Parathyroid adenoma (tissue), 2 donors: ENCODE results near the gene CNTF.

Experiments used
- H2AFZ ChIP-seq: fragments of 300-600 bp; sonication (generic); one replicate; pipeline ENCODE4 v1.7.0; 2017; ENCODE audit warnings: antibody characterized with exemption, mild to moderate bottlenecking
- H3K27ac ChIP-seq: fragments of 300-600 bp; sonication (generic); one replicate; pipeline ENCODE4 v1.7.0; 2017
- H3K27me3 ChIP-seq: fragments of 300-600 bp; sonication (generic); one replicate; pipeline ENCODE4 v1.7.0; 2017; ENCODE audit warnings: low read length; ENCODE audit not compliant: control insufficient read depth, insufficient read depth
- H3K36me3 ChIP-seq: fragments of 300-600 bp; sonication (generic); one replicate; pipeline ENCODE4 v1.7.0; 2017; ENCODE audit warnings: low read length; ENCODE audit not compliant: control insufficient read depth, insufficient read depth
- H3K4me1 ChIP-seq: fragments of 300-600 bp; sonication (generic); one replicate; pipeline ENCODE4 v1.7.0; 2017; ENCODE audit warnings: control low read depth
- H3K4me2 ChIP-seq: fragments of 300-600 bp; sonication (generic); one replicate; pipeline ENCODE4 v1.7.0; 2017; ENCODE audit warnings: low read length
- H3K4me3 ChIP-seq: fragments of 300-600 bp; sonication (generic); one replicate; pipeline ENCODE4 v1.7.0; 2017; ENCODE audit warnings: low read depth, low read length
- H3K79me2 ChIP-seq: fragments of 300-600 bp; sonication (generic); one replicate; pipeline ENCODE4 v1.7.0; 2017; ENCODE audit warnings: control low read depth
- H3K9ac ChIP-seq: fragments of 300-600 bp; sonication (generic); one replicate; pipeline ENCODE4 v1.7.0; 2017; ENCODE audit warnings: mild to moderate bottlenecking
- H3K9me3 ChIP-seq: fragments of 300-600 bp; sonication (generic); one replicate; pipeline ENCODE4 v1.7.0; 2017; ENCODE audit warnings: low read length; ENCODE audit not compliant: control insufficient read depth
- TF ChIP-seq, protein P1 (sequence below): fragments of 300-600 bp; sonication (generic); IDR thresholded peaks from one replicate; pipeline ENCODE4 v1.7.0; 2017; ENCODE audit warnings: antibody characterized with exemption, mild to moderate bottlenecking
- donor health status: primary hyperparathyroidism.

Gene CNTF

DNA sequence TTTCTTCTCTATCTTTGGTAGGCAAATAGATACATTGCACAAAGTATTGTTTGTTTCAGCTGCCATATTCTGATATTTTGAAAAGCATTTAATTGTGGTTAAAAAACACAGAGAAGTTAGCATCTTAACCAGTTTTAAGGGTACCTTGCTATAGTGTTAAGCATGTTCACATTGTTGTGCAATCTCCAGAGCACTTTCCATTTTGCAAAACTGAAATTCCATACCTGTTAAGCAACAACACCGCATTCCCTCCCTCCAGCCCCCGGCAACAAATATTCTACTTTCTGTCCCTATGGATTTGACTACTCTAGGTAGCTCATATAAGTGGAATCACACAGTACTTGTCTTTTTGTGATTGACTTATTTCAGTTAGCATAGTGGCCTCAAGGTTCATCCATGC, 33.9 kb downstream of the CNTF start:
- Histone ChIP-seq H3K9ac (no peak overlapping the region), H3K27me3 (no peaks in the 10 kb centered on the region), H3K36me3 (no peaks in the 10 kb centered on the region), H3K9me3 (no peaks in the 10 kb centered on the region), H3K27ac (no peak overlapping the region), H3K4me2 (no peak overlapping the region), H3K79me2 (no peaks in the 10 kb centered on the region), H3K4me3 (no peak overlapping the region), H2AFZ (no peak overlapping the region), H3K4me1 (no peaks in the 10 kb centered on the region)
- TF ChIP-seq, protein P1, sequence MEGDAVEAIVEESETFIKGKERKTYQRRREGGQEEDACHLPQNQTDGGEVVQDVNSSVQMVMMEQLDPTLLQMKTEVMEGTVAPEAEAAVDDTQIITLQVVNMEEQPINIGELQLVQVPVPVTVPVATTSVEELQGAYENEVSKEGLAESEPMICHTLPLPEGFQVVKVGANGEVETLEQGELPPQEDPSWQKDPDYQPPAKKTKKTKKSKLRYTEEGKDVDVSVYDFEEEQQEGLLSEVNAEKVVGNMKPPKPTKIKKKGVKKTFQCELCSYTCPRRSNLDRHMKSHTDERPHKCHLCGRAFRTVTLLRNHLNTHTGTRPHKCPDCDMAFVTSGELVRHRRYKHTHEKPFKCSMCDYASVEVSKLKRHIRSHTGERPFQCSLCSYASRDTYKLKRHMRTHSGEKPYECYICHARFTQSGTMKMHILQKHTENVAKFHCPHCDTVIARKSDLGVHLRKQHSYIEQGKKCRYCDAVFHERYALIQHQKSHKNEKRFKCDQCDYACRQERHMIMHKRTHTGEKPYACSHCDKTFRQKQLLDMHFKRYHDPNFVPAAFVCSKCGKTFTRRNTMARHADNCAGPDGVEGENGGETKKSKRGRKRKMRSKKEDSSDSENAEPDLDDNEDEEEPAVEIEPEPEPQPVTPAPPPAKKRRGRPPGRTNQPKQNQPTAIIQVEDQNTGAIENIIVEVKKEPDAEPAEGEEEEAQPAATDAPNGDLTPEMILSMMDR, result no peak

DNA sequence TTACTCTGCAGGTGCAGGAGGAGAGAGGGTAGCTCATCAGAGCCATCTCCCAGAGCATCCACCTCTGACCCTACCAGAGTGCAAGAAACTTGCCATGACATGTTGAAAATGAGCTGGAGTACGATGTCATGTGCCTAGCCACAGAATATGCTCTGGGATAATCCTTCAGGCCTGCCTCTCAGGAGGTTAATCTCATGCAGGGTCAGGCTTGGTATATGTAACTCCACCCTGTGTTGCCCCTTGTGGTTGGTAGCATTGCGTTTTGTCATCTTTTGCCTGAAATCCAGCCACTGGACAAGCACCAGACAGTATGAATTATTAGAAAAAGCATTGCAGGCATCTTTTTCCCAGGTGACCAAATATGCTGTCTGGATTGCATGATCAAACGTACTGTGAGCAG, 36.2 kb downstream of the CNTF start:
- no peaks in the 10 kb centered on the region for H3K9me3 ChIP-seq
- no peaks in the 10 kb centered on the region for H3K79me2 ChIP-seq
- no peak overlapping the region for H3K27ac ChIP-seq
- H3K4me3 ChIP-seq, result no peak overlapping the region
- no peaks in the 10 kb centered on the region for H3K4me1 ChIP-seq
- H3K4me2 ChIP-seq, result no peak overlapping the region
- TF ChIP-seq, protein P1, result no peak
- H3K27me3 ChIP-seq, result no peaks in the 10 kb centered on the region
- no peak overlapping the region for H2AFZ ChIP-seq
- no peak overlapping the region for H3K9ac ChIP-seq
- no peaks in the 10 kb centered on the region for H3K36me3 ChIP-seq

DNA sequence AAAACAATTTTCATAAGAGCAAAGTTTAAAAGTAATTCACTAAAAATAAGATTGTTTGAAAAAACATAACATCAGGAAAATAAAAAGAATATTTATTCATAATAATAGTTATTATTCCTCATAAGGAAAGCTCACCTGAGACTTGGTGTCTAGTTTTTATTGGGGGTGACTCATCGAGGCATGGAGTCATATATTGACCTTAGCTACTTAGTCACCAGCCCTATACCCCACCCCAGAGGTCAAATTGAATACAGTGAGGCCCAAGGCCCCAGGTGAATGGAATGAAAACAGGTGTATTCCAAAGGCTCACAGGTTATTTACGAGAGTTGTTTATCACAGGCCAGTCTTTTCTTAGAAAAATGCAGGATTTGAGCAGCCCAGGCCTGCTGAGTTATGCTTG, 36.9 kb downstream of the CNTF start:
- Histone ChIP-seq H3K4me3 (no peak overlapping the region), H3K36me3 (no peaks in the 10 kb centered on the region), H3K4me1 (no peaks in the 10 kb centered on the region), H2AFZ (no peak overlapping the region), H3K4me2 (no peak overlapping the region), H3K9ac (no peak overlapping the region), H3K79me2 (no peaks in the 10 kb centered on the region), H3K27ac (no peak overlapping the region), H3K27me3 (no peaks in the 10 kb centered on the region), H3K9me3 (no peaks in the 10 kb centered on the region)
- TF ChIP-seq, protein P1, result no peak

DNA sequence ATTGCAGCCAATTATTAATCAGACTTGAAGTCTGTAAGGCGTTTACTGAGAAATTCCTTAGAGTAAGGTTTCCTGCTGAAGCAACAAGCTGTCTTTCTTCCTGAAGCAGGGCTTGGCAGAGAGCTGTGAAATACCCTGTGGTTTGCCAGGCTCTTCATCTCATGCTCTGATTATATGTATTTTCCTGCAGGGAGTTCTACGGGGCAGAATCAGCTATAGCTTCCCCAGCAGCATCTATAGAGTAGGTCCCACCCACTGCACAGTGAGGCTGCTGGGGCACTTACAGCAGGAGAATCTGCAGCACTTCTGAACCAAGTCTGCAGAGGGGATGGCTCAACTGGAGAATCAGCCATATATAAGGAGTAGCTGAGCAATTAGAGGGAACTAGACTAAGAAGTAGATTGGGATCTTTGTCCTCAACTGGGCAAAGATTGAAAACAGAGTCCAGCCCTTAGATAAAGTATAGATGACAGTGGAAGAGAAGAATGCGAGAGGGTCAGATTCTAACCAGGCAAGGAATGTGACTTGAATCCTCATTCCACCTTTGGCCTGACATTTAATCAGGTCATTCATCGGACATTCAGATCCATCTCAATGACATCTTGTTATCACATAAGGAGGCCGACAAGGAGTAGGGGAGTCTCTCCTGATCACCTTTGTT, 37.6 kb downstream of the CNTF start:
- H3K9me3 ChIP-seq, result no peaks in the 10 kb centered on the region
- no peak overlapping the region for H3K4me2 ChIP-seq
- no peak overlapping the region for H3K27ac ChIP-seq
- no peaks in the 10 kb centered on the region for H3K27me3 ChIP-seq
- TF ChIP-seq, protein P1, result no peak
- H3K9ac ChIP-seq, result no peak overlapping the region
- H3K79me2 ChIP-seq, result no peaks in the 10 kb centered on the region
- H3K36me3 ChIP-seq, result no peaks in the 10 kb centered on the region
- no peak overlapping the region for H3K4me3 ChIP-seq
- H3K4me1 ChIP-seq, result no peaks in the 10 kb centered on the region
- no peak overlapping the region for H2AFZ ChIP-seq

DNA sequence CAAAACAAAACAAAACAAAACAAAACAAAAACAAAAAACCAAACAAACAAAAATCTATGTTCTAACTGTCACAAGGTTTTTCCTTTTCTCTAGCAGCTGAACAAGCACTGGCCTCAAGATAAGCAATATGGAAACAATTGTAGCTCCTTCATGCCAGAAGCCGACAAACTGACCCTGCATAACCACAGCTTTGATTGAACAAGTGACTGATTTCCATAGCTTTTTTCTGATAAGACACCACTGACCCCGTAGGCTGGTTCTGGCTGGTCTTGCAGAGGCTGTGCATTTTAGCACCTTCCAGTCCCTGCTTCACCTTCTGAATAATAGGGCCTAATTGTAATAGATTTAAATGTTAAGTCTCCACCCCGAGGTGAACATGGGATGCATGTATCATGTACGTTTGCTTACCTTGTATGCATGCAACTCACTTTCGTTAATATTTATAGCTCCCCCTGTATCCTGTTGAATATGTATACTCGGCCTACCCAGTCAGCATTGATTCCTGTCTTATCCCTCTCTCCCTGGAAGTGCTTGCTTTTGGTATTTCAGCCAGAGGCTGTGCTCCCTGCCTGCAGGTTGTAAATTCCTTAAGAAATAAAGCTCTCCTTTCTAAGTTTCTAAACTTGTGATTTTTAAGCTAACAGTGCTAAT, 49.6 kb downstream of the CNTF start:
- no peaks in the 10 kb centered on the region for H3K79me2 ChIP-seq
- H2AFZ ChIP-seq, result no peak overlapping the region
- H3K4me1 ChIP-seq, result no peaks in the 10 kb centered on the region
- H3K4me3 ChIP-seq, result no peak overlapping the region
- TF ChIP-seq, protein P1, result no peak
- H3K27ac ChIP-seq, result no peak overlapping the region
- H3K9ac ChIP-seq, result no peak overlapping the region
- H3K4me2 ChIP-seq, result no peak overlapping the region
- H3K36me3 ChIP-seq, result no peaks in the 10 kb centered on the region
- no peaks in the 10 kb centered on the region for H3K27me3 ChIP-seq
- no peaks in the 10 kb centered on the region for H3K9me3 ChIP-seq
